HG02938 (cell line): ENCODE data around the gene FHOD1.

Source experiments
- ATAC-seq: cut with Tn5 transposase; IDR thresholded peaks from one replicate; pipeline ENCODE4 v1.9.1; 2021; ENCODE audit warnings: mild to moderate bottlenecking, moderate library complexity; ENCODE audit not compliant: unreplicated experiment

FHOD1 gene

GRCh38 chr16:67247192-67248072 is at the start of gene FHOD1:
TSS of gene FHOD1 (minus strand) at chr16:67247481. CDS start at chr16:67247410, 71 bp downstream.
- ATAC-seq: peak; percentile 46

- no peak for ATAC-seq
Observed at GRCh38 chr16:67296420-67296819, 49.1 kb upstream of the FHOD1 start.

- no peak for ATAC-seq
Observed at GRCh38 chr16:67294938-67295361, 47.7 kb upstream of the FHOD1 start.

- ATAC-seq: no peak
Observed at GRCh38 chr16:67294171-67294757, 47.0 kb upstream of the FHOD1 start.

- ATAC-seq: no peak
Observed at GRCh38 chr16:67291461-67291860, 44.2 kb upstream of the FHOD1 start.

- no peak for ATAC-seq
Observed at GRCh38 chr16:67287960-67288359, 40.7 kb upstream of the FHOD1 start.

GRCh38 chr16:67286441-67287235 is 39.4 kb upstream of the FHOD1 start:
- no peak for ATAC-seq

- no peak for ATAC-seq
Observed at GRCh38 chr16:67284699-67285646, 37.7 kb upstream of the FHOD1 start.

GRCh38 chr16:67283826-67284555 is 36.7 kb upstream of the FHOD1 start:
- ATAC-seq: no peak

- no peak for ATAC-seq
Observed at GRCh38 chr16:67283039-67283825, 36.0 kb upstream of the FHOD1 start.

- ATAC-seq: no peak
Observed at GRCh38 chr16:67282447-67282805, 35.1 kb upstream of the FHOD1 start.

- ATAC-seq: no peak
Observed at GRCh38 chr16:67281536-67282446, 34.5 kb upstream of the FHOD1 start.

GRCh38 chr16:67280090-67281015 is 33.1 kb upstream of the FHOD1 start:
- ATAC-seq: no peak

- ATAC-seq: no peak
Observed at GRCh38 chr16:67279296-67280089, 32.2 kb upstream of the FHOD1 start, which contains the start of gene PLEKHG4. TSS of gene PLEKHG4 (plus strand) at chr16:67279532. CDS start at chr16:67280045, 513 bp downstream.

GRCh38 chr16:67278773-67279295 is 31.6 kb upstream of the FHOD1 start:
- ATAC-seq: no peak
